Measurements from ENCODE around the gene GSG1L2. TPM values are rescaled to one million over a fixed set of nuclear protein-coding genes. Genes with fewer than 3 reads are reported as not detected.

Gene GSG1L2
- total and polyA plus RNA-seq, 2 of the 4 experiments (the other 2 are of a cell fraction), result not detected

DNA sequence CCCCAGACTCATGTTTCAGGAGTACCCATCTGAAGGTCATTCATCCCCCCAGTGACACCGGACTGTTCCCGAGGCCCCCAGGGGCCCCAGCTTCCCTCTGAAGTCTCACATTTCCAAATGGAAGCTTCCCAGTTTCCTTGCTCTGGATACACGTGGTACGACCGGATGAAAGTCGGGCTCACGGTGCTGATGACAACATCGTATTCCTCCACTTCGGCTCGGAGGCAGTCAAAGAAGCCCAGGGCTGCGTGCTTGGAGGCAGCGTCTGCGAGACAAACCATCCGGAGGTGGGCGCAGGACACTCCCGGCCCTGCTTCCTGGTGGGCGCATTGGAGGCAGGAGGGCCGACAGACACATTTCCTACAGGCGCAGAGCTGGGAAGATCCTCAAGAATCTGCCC is 49.2 kb downstream of the GSG1L2 start:
- CTCF ChIA-PET, result no interaction called here
- intact Hi-C loops (cut with micrococcal nuclease), result no loop called here
- peaks cover 4% of the 10 kb centered on the region; the same call in 1 of the 2 replicates for H3K9me3 ChIP-seq (ENCODE audit: control insufficient read depth, insufficient read depth, low read length)

More for the DNA sequence above, 49.2 kb downstream of the GSG1L2 start:
- Histone ChIP-seq H3K79me1 (ENCODE audit: low read depth in 1 of 2, low read length in 2 of 2) (no peaks in the 10 kb centered on the region), H4K20me1 (ENCODE audit: insufficient read depth, low read length) (no peaks in the 10 kb centered on the region), H2BK120ac (ENCODE audit: low read depth, low read length) (no peak overlapping the region), H2AK5ac (ENCODE audit: low read depth, low read length) (no peak overlapping the region), H2BK5ac (ENCODE audit: low read depth, low read length, poor library complexity, severe bottlenecking) (no peak overlapping the region), H3K14ac (replicated peaks; ENCODE audit: low read depth, low read length) (no peak overlapping the region), H4K8ac (ENCODE audit: low read depth in 2 of 2, low read length in 2 of 2) (no peak overlapping the region), H3K36me3 (ENCODE audit: control insufficient read depth, insufficient read depth, low read length) (no peaks in the 10 kb centered on the region), H4K91ac (ENCODE audit: insufficient read depth, low read depth, low read length) (no peak overlapping the region), H3K27ac (ENCODE audit: insufficient read depth, low read length) (no peak overlapping the region), H3K4me2 (ENCODE audit: low read depth, low read length) (no peak overlapping the region), H2AK9ac (replicated peaks; ENCODE audit: low read depth, low read length, poor library complexity) (no peak overlapping the region), H3K27me3 (ENCODE audit: control insufficient read depth, insufficient read depth, low read length) (no peaks in the 10 kb centered on the region), H3K4ac (ENCODE audit: low read depth, low read length) (no peak overlapping the region), H4K5ac (ENCODE audit: low read depth, low read length) (no peak overlapping the region), H3K18ac (ENCODE audit: low read depth, low read length) (no peak overlapping the region), H2BK20ac (ENCODE audit: low read depth, low read length) (no peak overlapping the region), H2AFZ (replicated peaks; ENCODE audit: low read length, poor library complexity) (no peak overlapping the region), H3K9me1 (ENCODE audit: insufficient read depth, low read length) (no peaks in the 10 kb centered on the region), H3K4me1 (ENCODE audit: control insufficient read depth, insufficient read depth, low read length) (no peaks in the 10 kb centered on the region), H3K23ac (ENCODE audit: low read depth, low read length) (no peak overlapping the region), H3K9ac (ENCODE audit: low read depth, low read length) (no peak overlapping the region), H3K56ac (ENCODE audit: extremely low read depth, insufficient read depth, low read length) (no peak overlapping the region), H2BK15ac (ENCODE audit: low read depth, low read length) (no peak overlapping the region), H3K4me3 (ENCODE audit: insufficient read depth, low read depth, low read length) (no peak overlapping the region)
- no TSS peak for BruUV-seq (replicated peaks)
- dilution Hi-C loops (cut with HindIII; ENCODE audit: low sequenced_read_pairs, unreplicated experiment) (no loop called here), in situ Hi-C loops (cut with MboI; ENCODE audit: low sequenced_read_pairs) (no loop called here)
- POLR2A ChIA-PET (ENCODE audit: unreplicated experiment), result no interaction called here
- ATAC-seq (ENCODE audit: low read depth) (no peak), DNase-seq (no peak)
- TF ChIP-seq SMC3 (IDR thresholded peaks at IDR 0.05; ENCODE audit: low read depth, low read length), result no peak
- TF ChIP-seq MAZ (IDR thresholded peaks at IDR 0.05; ENCODE audit: borderline replicate concordance, low read depth, low read length), result no peak
- 79% methylated on average over 12 of the region's 19 CpGs; no CpG with 5 or more reads in 1 of the 2 experiments for WGBS, 2 experiments (ENCODE audit: extremely low coverage in 2 of 2, insufficient read length in 1 of 2)

Measured in IMR-90 (cell line).